CD14-positive monocyte (primary cell): ENCODE data around the gene FBXL5. TPM values are rescaled to one million over a fixed set of nuclear protein-coding genes. Genes with fewer than 3 reads are reported as not detected.

Experiments used
- DNase-seq, 3 donors: peaks; one replicate each; pipeline ENCODE4 v3.0.0-alpha.2; 2011 to 2022
- H2AFZ ChIP-seq: 2 replicates; pipeline ENCODE4 v1.6.0; 2012; ENCODE audit warnings: mild to moderate bottlenecking, low read depth, low read length, inconsistent platforms; ENCODE audit not compliant: insufficient read depth, poor library complexity, severe bottlenecking
- H3K27ac ChIP-seq, 2 donors: 1 replicate in 1 of 2; 2 replicates in 1 of 2; pipeline ENCODE4 v1.5.1; 2012 to 2013; ENCODE audit warnings: low read length in 2 of 2, control low read depth in 1 of 2, inconsistent platforms in 1 of 2, low read depth in 1 of 2, mild to moderate bottlenecking in 1 of 2
- H3K27me3 ChIP-seq, 2 donors: one replicate each; pipeline versions ENCODE4 v1.6.0 to v1.6.1; 2011 to 2013; ENCODE audit warnings: low read length in 2 of 2; ENCODE audit not compliant: control insufficient read depth in 2 of 2, insufficient read depth in 2 of 2
- H3K36me3 ChIP-seq, 2 donors: replicated peaks in 1 of 2; 1 replicate in 1 of 2; 2 replicates in 1 of 2; pipeline versions ENCODE4 v1.5.1 to v1.6.1; 2012 to 2013; ENCODE audit warnings: low read length in 2 of 2, control low read depth in 1 of 2, inconsistent platforms in 1 of 2, mild to moderate bottlenecking in 1 of 2; ENCODE audit not compliant: insufficient read depth in 2 of 2, control insufficient read depth in 1 of 2
- H3K4me1 ChIP-seq, 2 donors: 1 replicate in 1 of 2; 2 replicates in 1 of 2; pipeline versions ENCODE4 v1.5.1 to v1.6.1; 2012 to 2013; ENCODE audit warnings: low read length in 2 of 2, control low read depth in 1 of 2, inconsistent platforms in 1 of 2, mild to moderate bottlenecking in 1 of 2, moderate library complexity in 1 of 2; ENCODE audit not compliant: insufficient read depth in 2 of 2, control insufficient read depth in 1 of 2
- H3K4me2 ChIP-seq: replicated peaks from 2 replicates; pipeline ENCODE3; 2012; ENCODE audit warnings: low read length, moderate library complexity, mild to moderate bottlenecking; ENCODE audit not compliant: poor library complexity, severe bottlenecking; ENCODE audit errors: extremely low read depth
- H3K4me3 ChIP-seq, 3 experiments: fragments of 200-600 bp in 1 of 3; sonication (generic) in 1 of 3; replicated peaks in 1 of 3; 1 replicate in 2 of 3; 2 replicates in 1 of 3; pipeline ENCODE4 v1.5.1; 2011 to 2013; ENCODE audit warnings: low read length in 3 of 3, mild to moderate bottlenecking in 3 of 3, control low read depth in 2 of 3, low read depth in 2 of 3, inconsistent platforms in 1 of 3, moderate library complexity in 1 of 3
- H3K79me2 ChIP-seq: 2 replicates; pipeline ENCODE4 v1.6.0; 2012; ENCODE audit warnings: mild to moderate bottlenecking, control low read depth, inconsistent platforms, low read length, moderate library complexity; ENCODE audit not compliant: insufficient read depth
- H3K9ac ChIP-seq: 2 replicates; pipeline ENCODE4 v1.6.0; 2017; ENCODE audit warnings: low read length, mild to moderate bottlenecking; ENCODE audit not compliant: insufficient read depth, poor library complexity, severe bottlenecking
- H3K9me3 ChIP-seq, 2 donors: replicated peaks in 1 of 2; 1 replicate in 1 of 2; 2 replicates in 1 of 2; pipeline versions ENCODE4 v1.5.1 to v1.6.1; 2012 to 2013; ENCODE audit warnings: low read length in 2 of 2, control low read depth in 1 of 2; ENCODE audit not compliant: control insufficient read depth in 1 of 2, insufficient read depth in 1 of 2
- H4K20me1 ChIP-seq: 2 replicates; pipeline ENCODE4 v1.6.0; 2012; ENCODE audit warnings: mild to moderate bottlenecking, low read length, control low read depth, moderate library complexity; ENCODE audit not compliant: insufficient read depth
- H3K27ac Mint-ChIP-seq, 7 donors: one replicate each; pipeline ENCODE4 v1.8.0; 2020; ENCODE audit warnings: mild to moderate bottlenecking in 7 of 7, mixed read lengths in 7 of 7, moderate library complexity in 6 of 7, inconsistent platforms in 2 of 7
- H3K27me3 Mint-ChIP-seq, 3 donors: one replicate each; pipeline ENCODE4 v1.8.0; 2021 to 2022; ENCODE audit warnings: low read depth in 3 of 3, mild to moderate bottlenecking in 3 of 3, mixed read lengths in 3 of 3, moderate library complexity in 3 of 3, inconsistent platforms in 1 of 3
- H3K36me3 Mint-ChIP-seq, 2 donors: one replicate each; pipeline ENCODE4 v1.8.0; 2020; ENCODE audit warnings: mixed read lengths in 2 of 2, inconsistent platforms in 1 of 2, mild to moderate bottlenecking in 1 of 2
- H3K4me1 Mint-ChIP-seq: one replicate; pipeline ENCODE4 v1.8.0; 2020; ENCODE audit warnings: mild to moderate bottlenecking, mixed read lengths
- H3K4me3 Mint-ChIP-seq, 2 donors: one replicate each; pipeline ENCODE4 v1.8.0; 2020; ENCODE audit warnings: mild to moderate bottlenecking in 2 of 2, mixed read lengths in 2 of 2, moderate library complexity in 1 of 2
- H3K9me3 Mint-ChIP-seq, 7 donors: one replicate each; pipeline ENCODE4 v1.8.0; 2020 to 2022; ENCODE audit warnings: mixed read lengths in 7 of 7, mild to moderate bottlenecking in 6 of 7, moderate library complexity in 6 of 7, inconsistent platforms in 2 of 7
- WGBS: methylation state at CpG from one replicate; pipeline ENCODE4 v1.1.5; 2013; ENCODE audit warnings: missing lambda C conversion rate; ENCODE audit not compliant: insufficient coverage; 5-methylcytosine and 5-hydroxymethylcytosine counted together
- intact Hi-C, 2 donors: fragments of 100-400 bp; cut with micrococcal nuclease; formaldehyde crosslinking; loops; one replicate each; pipeline versions ENCODE4 v1.15.0 to v1.15.1; 2023
- polyA plus RNA-seq, 3 donors: library from polyadenylated mRNA; depleted of rRNA in 1 of 3; unstranded in 2 of 3; stranded (reverse) in 1 of 3; fragments of 300-500 nt in 2 of 3; fragments of >200 nt in 1 of 3; fragmentation: Illumina TruSeq in 2 of 3; gene quantifications; 1 replicate in 2 of 3; 2 replicates in 1 of 3; pipeline ENCODE4 v1.2.3, GENCODE V29; 2012 to 2021
- TF ChIP-seq, protein P1 (sequence below): fragments of 200-600 bp; IDR thresholded peaks from one replicate; pipeline ENCODE4 v1.8.0; 2022; ENCODE audit warnings: antibody characterized with exemption, mild to moderate bottlenecking

FBXL5 gene
- polyA plus RNA-seq, 3 donors = 172 to 518 (median 484) TPM

DNA sequence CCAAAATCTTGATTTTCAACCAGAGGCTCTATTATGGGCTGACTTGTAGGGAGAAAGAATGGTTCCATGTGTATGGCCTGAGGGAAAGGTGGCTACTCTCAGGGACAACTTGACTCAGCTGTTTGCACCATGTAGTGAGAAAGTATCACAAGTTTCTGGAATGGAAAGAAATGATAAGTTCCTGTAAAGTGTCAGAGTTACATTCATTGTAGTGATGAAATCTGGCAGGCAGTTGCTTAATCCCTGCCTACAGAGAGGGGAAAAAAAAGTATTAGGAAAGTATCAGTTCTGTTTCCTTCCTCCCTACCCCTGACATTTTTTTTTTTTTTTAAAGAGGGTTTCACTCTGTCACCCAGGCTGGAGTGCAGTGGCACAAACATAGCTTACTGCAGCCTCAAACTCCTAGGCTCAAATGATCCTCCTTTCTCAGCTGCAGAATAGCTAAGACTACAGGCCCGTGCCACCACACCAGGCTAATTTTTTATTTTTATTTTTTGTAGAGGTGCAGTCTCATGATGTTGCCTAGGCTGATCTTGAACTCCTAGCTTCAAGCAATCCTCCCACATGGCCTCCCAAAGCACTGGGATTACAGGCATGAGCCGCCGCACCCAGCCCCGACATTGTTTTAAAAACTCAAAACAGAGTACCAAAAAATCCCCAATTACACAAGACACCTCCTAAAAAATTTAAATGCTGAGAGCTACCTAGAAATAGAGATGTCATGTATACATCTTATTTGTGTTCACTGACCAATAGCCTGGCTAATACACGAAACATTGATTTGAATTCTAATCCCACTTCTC lies 4.8 kb upstream of the FBXL5 start:
- Histone ChIP-seq H3K79me2 (peaks cover 93% of the 10 kb centered on the region), H2AFZ (no peak overlapping the region), H3K36me3 (no peaks in the 10 kb centered on the region), H3K27ac (peak overlapping the region; percentile 88 to 97), H3K4me1 (peaks cover 86 to 96% of the 10 kb centered on the region in 2 donors), H3K4me2 (peak overlapping the region; percentile 97), H3K27me3 (no peaks in the 10 kb centered on the region), H3K4me3 (peak overlapping the region; percentile 46 to 98 (median 72)), H3K9me3 (no peaks in the 10 kb centered on the region), H3K9ac (peak overlapping the region; percentile 36), H4K20me1 (no peaks in the 10 kb centered on the region)
- TF ChIP-seq, protein P1, sequence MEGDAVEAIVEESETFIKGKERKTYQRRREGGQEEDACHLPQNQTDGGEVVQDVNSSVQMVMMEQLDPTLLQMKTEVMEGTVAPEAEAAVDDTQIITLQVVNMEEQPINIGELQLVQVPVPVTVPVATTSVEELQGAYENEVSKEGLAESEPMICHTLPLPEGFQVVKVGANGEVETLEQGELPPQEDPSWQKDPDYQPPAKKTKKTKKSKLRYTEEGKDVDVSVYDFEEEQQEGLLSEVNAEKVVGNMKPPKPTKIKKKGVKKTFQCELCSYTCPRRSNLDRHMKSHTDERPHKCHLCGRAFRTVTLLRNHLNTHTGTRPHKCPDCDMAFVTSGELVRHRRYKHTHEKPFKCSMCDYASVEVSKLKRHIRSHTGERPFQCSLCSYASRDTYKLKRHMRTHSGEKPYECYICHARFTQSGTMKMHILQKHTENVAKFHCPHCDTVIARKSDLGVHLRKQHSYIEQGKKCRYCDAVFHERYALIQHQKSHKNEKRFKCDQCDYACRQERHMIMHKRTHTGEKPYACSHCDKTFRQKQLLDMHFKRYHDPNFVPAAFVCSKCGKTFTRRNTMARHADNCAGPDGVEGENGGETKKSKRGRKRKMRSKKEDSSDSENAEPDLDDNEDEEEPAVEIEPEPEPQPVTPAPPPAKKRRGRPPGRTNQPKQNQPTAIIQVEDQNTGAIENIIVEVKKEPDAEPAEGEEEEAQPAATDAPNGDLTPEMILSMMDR = no peak
- no CpG with 5 or more reads among the region's 5 CpGs for WGBS
- Mint-ChIP-seq H3K36me3 (peaks cover 7 to 11% of the 10 kb centered on the region in 2 donors), H3K4me3 (peak overlapping the region; percentile 76 to 80), H3K4me1 (peaks cover 76% of the 10 kb centered on the region), H3K27me3 (no peaks in the 10 kb centered on the region), H3K27ac (peak overlapping the region; percentile 95 to 99 (median 99)), H3K9me3 (no peaks in the 10 kb centered on the region)
- DNase-seq = peak; percentile 93 to 98 (median 97)
- intact Hi-C loops = loop anchor here (5.0 kb wide), 2 partner anchors 32 to 658 kb away; partner anchors contain the start of gene CPEB2 (in 1 of the 2)

- no peaks in the 10 kb centered on the region for H3K27me3 Mint-ChIP-seq
- no peaks in the 10 kb centered on the region for H4K20me1 ChIP-seq
- peaks cover 93% of the 10 kb centered on the region for H3K79me2 ChIP-seq
- peak overlapping the region; percentile 80 to 96 for H3K4me3 Mint-ChIP-seq
- H3K9me3 Mint-ChIP-seq = no peaks in the 10 kb centered on the region
- no peak overlapping the region for H2AFZ ChIP-seq
- WGBS = no CpG with 5 or more reads among the region's 2 CpGs
- peak overlapping the region; percentile 95 to 99 (median 99) for H3K27ac Mint-ChIP-seq
- H3K9ac ChIP-seq = peak overlapping the region; percentile 42
- H3K36me3 ChIP-seq = no peaks in the 10 kb centered on the region
- peak overlapping the region; percentile 63 to 97 for H3K27ac ChIP-seq
- DNase-seq = peak in 1 of 3 donors; percentile 21
- H3K4me2 ChIP-seq = peak overlapping the region; percentile 97
- no peaks in the 10 kb centered on the region for H3K9me3 ChIP-seq
- H3K4me1 ChIP-seq = peaks cover 74 to 85% of the 10 kb centered on the region in 2 donors
- intact Hi-C loops = loop anchor here (5.0 kb wide), 2 partner anchors 34 to 656 kb away; partner anchors contain the start of gene CPEB2 (in 1 of the 2)
- H3K36me3 Mint-ChIP-seq = peaks cover 6 to 14% of the 10 kb centered on the region in 2 donors
- peaks cover 66% of the 10 kb centered on the region for H3K4me1 Mint-ChIP-seq
- peak overlapping the region; percentile 46 to 98 (median 72) for H3K4me3 ChIP-seq
- TF ChIP-seq, protein P1 = no peak
- H3K27me3 ChIP-seq = no peaks in the 10 kb centered on the region
Observed at GRCh38 chr4:15658781-15659180, 3.6 kb upstream of the FBXL5 start.
